WTC11 (cell line): ENCODE data around the gene GNG3. TPM values are rescaled to one million over a fixed set of nuclear protein-coding genes. Genes with fewer than 3 reads are reported as not detected.

ENCODE experiments used
- ATF1 ChIP-seq: sonication (generic); formaldehyde crosslinking; IDR thresholded peaks from 2 replicates; pipeline ENCODE4 v1.8.1; 2023; ENCODE audit warnings: mild to moderate bottlenecking, moderate library complexity, missing genetic modification reagents
- ATF2 ChIP-seq: sonication (generic); formaldehyde crosslinking; IDR thresholded peaks from 2 replicates; pipeline ENCODE4 v1.8.1; 2022; ENCODE audit warnings: low read depth, missing genetic modification reagents, borderline replicate concordance
- E2F5 ChIP-seq: sonication (generic); formaldehyde crosslinking; IDR thresholded peaks from 2 replicates; pipeline ENCODE4 v1.8.1; 2022; ENCODE audit warnings: mild to moderate bottlenecking, moderate library complexity, missing genetic modification reagents
- HMGA2 ChIP-seq: fragments of 250-450 bp; sonication (Bioruptor Pico); IDR thresholded peaks from 2 replicates; pipeline ENCODE4 v1.4.0; 2021; ENCODE audit warnings: mild to moderate bottlenecking, moderate library complexity
- IRF2 ChIP-seq: sonication (generic); formaldehyde crosslinking; IDR thresholded peaks from 2 replicates; pipeline ENCODE4 v1.8.0; 2022; ENCODE audit warnings: low read depth, missing genetic modification reagents, borderline replicate concordance
- JAZF1 ChIP-seq: fragments of 250-450 bp; sonication (Bioruptor Pico); IDR thresholded peaks from 2 replicates; pipeline ENCODE4 v1.9.0; 2021; ENCODE audit warnings: moderate library complexity, mild to moderate bottlenecking, inconsistent platforms
- MLX ChIP-seq: sonication (generic); formaldehyde crosslinking; IDR thresholded peaks from 2 replicates; pipeline ENCODE4 v1.8.1; 2023; ENCODE audit warnings: mild to moderate bottlenecking, missing genetic modification reagents, moderate library complexity
- MXD4 ChIP-seq: fragments of 250-450 bp; sonication (Bioruptor Pico); IDR thresholded peaks from 2 replicates; pipeline ENCODE4 v1.8.0; 2021; ENCODE audit warnings: mild to moderate bottlenecking, moderate library complexity, borderline replicate concordance
- OVOL2 ChIP-seq: fragments of 250-450 bp; sonication (Bioruptor Pico); IDR thresholded peaks from 2 replicates; pipeline ENCODE4 v1.9.0; 2021; ENCODE audit warnings: mild to moderate bottlenecking, borderline replicate concordance
- RELA ChIP-seq: sonication (generic); formaldehyde crosslinking; IDR thresholded peaks from 2 replicates; pipeline ENCODE4 v1.8.1; 2022; ENCODE audit warnings: missing genetic modification reagents, mild to moderate bottlenecking, borderline replicate concordance
- SMAD3 ChIP-seq: sonication (generic); formaldehyde crosslinking; IDR thresholded peaks from 2 replicates; pipeline ENCODE4 v1.8.0; 2022; ENCODE audit warnings: missing genetic modification reagents, mild to moderate bottlenecking, borderline replicate concordance
- TP53 ChIP-seq: sonication (generic); formaldehyde crosslinking; IDR thresholded peaks from 2 replicates; pipeline ENCODE4 v1.8.1; 2023; ENCODE audit warnings: mild to moderate bottlenecking, missing genetic modification reagents
- ZBTB21 ChIP-seq: sonication (generic); formaldehyde crosslinking; IDR thresholded peaks from 2 replicates; pipeline ENCODE4 v1.8.1; 2023; ENCODE audit warnings: mild to moderate bottlenecking, missing genetic modification reagents, borderline replicate concordance
- ZNF219 ChIP-seq: sonication (generic); formaldehyde crosslinking; IDR thresholded peaks from 2 replicates; pipeline ENCODE4 v1.8.0; 2023; ENCODE audit warnings: missing genetic modification reagents, mild to moderate bottlenecking, borderline replicate concordance
- ZNF281 ChIP-seq: sonication (generic); formaldehyde crosslinking; IDR thresholded peaks from 2 replicates; pipeline ENCODE4 v1.8.0; 2023; ENCODE audit warnings: mild to moderate bottlenecking, missing genetic modification reagents
- ZNF396 ChIP-seq: fragments of 250-450 bp; sonication (Bioruptor Pico); IDR thresholded peaks from 2 replicates; pipeline ENCODE4 v1.8.0; 2021; ENCODE audit warnings: mild to moderate bottlenecking, moderate library complexity, borderline replicate concordance
- total RNA-seq: library from RNA; stranded (reverse); gene quantifications from 3 replicates; pipeline ENCODE4 v1.2.3, GENCODE V29; 2021
- TF ChIP-seq, protein P1 (sequence below): sonication (generic); formaldehyde crosslinking; conservative IDR thresholded peaks from 2 replicates; pipeline ENCODE4 v1.8.1; 2022; ENCODE audit warnings: mild to moderate bottlenecking, missing genetic modification reagents
- TF ChIP-seq, protein P2 (sequence below): sonication (generic); formaldehyde crosslinking; IDR thresholded peaks from 2 replicates; pipeline ENCODE4 v1.8.0; 2023; ENCODE audit warnings: missing genetic modification reagents, mild to moderate bottlenecking, borderline replicate concordance
- TF ChIP-seq, protein P3 (sequence below): sonication (generic); formaldehyde crosslinking; IDR thresholded peaks from 2 replicates; pipeline ENCODE4 v1.8.0; 2023; ENCODE audit warnings: missing genetic modification reagents
- TF ChIP-seq, protein P4 (sequence below): sonication (generic); formaldehyde crosslinking; IDR thresholded peaks from 2 replicates; pipeline ENCODE4 v1.8.1; 2023; ENCODE audit warnings: mild to moderate bottlenecking, missing genetic modification reagents, borderline replicate concordance

The GNG3 gene
- total RNA-seq, 1 experiment from 2014 or later: 6.0 TPM

DNA sequence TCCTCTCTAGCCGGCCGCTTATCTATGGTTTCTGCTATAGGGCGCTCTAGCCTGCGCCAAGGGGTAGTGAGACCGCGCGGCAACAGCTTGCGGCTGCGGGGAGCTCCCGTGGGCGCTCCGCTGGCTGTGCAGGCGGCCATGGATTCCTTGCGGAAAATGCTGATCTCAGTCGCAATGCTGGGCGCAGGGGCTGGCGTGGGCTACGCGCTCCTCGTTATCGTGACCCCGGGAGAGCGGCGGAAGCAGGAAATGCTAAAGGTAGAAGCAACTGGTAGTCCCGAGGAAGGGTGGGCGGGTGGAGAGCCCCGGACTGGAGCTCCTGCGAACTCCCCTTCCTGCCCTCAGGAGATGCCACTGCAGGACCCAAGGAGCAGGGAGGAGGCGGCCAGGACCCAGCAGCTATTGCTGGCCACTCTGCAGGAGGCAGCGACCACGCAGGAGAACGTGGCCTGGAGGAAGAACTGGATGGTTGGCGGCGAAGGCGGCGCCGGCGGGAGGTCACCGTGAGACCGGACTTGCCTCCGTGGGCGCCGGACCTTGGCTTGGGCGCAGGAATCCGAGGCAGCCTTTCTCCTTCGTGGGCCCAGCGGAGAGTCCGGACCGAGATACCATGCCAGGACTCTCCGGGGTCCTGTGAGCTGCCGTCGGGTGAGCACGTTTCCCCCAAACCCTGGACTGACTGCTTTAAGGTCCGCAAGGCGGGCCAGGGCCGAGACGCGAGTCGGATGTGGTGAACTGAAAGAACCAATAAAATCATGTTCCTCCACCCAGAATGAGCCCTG is 35.7 kb upstream of the GNG3 start, which contains the start of the genes LBHD1 and UQCC3 (continued):
- TF ChIP-seq ZNF281 (CRISPR knock-in tag) (no peak), HMGA2 (no peak), ATF2 (peak; percentile 15; the same call in 1 of the 2 replicates), ATF1 (CRISPR knock-in tag) (no peak), ZNF396 (CRISPR knock-in tag) (no peak), SMAD3 (CRISPR knock-in tag) (no peak; the same call in 1 of the 2 replicates), MXD4 (CRISPR knock-in tag) (no peak), MLX (CRISPR knock-in tag) (no peak), IRF2 (CRISPR knock-in tag) (no peak), E2F5 (CRISPR knock-in tag) (no peak), TP53 (CRISPR knock-in tag) (no peak), ZBTB21 (CRISPR knock-in tag) (peak; percentile 68; the same call in 1 of the 2 replicates), OVOL2 (CRISPR knock-in tag) (no peak), RELA (peak; percentile 37; the same call in 1 of the 2 replicates), ZNF219 (CRISPR knock-in tag) (no peak), JAZF1 (CRISPR knock-in tag) (no peak)
- TF ChIP-seq, protein P1, sequence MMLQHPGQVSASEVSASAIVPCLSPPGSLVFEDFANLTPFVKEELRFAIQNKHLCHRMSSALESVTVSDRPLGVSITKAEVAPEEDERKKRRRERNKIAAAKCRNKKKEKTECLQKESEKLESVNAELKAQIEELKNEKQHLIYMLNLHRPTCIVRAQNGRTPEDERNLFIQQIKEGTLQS (CRISPR knock-in tag): no peak
- TF ChIP-seq, protein P2, sequence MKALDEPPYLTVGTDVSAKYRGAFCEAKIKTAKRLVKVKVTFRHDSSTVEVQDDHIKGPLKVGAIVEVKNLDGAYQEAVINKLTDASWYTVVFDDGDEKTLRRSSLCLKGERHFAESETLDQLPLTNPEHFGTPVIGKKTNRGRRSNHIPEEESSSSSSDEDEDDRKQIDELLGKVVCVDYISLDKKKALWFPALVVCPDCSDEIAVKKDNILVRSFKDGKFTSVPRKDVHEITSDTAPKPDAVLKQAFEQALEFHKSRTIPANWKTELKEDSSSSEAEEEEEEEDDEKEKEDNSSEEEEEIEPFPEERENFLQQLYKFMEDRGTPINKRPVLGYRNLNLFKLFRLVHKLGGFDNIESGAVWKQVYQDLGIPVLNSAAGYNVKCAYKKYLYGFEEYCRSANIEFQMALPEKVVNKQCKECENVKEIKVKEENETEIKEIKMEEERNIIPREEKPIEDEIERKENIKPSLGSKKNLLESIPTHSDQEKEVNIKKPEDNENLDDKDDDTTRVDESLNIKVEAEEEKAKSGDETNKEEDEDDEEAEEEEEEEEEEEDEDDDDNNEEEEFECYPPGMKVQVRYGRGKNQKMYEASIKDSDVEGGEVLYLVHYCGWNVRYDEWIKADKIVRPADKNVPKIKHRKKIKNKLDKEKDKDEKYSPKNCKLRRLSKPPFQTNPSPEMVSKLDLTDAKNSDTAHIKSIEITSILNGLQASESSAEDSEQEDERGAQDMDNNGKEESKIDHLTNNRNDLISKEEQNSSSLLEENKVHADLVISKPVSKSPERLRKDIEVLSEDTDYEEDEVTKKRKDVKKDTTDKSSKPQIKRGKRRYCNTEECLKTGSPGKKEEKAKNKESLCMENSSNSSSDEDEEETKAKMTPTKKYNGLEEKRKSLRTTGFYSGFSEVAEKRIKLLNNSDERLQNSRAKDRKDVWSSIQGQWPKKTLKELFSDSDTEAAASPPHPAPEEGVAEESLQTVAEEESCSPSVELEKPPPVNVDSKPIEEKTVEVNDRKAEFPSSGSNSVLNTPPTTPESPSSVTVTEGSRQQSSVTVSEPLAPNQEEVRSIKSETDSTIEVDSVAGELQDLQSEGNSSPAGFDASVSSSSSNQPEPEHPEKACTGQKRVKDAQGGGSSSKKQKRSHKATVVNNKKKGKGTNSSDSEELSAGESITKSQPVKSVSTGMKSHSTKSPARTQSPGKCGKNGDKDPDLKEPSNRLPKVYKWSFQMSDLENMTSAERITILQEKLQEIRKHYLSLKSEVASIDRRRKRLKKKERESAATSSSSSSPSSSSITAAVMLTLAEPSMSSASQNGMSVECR: 0 out of 2 replicates have a peak, but pooled peaks have one; percentile 22
- TF ChIP-seq, protein P3, sequence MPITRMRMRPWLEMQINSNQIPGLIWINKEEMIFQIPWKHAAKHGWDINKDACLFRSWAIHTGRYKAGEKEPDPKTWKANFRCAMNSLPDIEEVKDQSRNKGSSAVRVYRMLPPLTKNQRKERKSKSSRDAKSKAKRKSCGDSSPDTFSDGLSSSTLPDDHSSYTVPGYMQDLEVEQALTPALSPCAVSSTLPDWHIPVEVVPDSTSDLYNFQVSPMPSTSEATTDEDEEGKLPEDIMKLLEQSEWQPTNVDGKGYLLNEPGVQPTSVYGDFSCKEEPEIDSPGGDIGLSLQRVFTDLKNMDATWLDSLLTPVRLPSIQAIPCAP (CRISPR knock-in tag): peak; percentile 61
- TF ChIP-seq, protein P4, sequence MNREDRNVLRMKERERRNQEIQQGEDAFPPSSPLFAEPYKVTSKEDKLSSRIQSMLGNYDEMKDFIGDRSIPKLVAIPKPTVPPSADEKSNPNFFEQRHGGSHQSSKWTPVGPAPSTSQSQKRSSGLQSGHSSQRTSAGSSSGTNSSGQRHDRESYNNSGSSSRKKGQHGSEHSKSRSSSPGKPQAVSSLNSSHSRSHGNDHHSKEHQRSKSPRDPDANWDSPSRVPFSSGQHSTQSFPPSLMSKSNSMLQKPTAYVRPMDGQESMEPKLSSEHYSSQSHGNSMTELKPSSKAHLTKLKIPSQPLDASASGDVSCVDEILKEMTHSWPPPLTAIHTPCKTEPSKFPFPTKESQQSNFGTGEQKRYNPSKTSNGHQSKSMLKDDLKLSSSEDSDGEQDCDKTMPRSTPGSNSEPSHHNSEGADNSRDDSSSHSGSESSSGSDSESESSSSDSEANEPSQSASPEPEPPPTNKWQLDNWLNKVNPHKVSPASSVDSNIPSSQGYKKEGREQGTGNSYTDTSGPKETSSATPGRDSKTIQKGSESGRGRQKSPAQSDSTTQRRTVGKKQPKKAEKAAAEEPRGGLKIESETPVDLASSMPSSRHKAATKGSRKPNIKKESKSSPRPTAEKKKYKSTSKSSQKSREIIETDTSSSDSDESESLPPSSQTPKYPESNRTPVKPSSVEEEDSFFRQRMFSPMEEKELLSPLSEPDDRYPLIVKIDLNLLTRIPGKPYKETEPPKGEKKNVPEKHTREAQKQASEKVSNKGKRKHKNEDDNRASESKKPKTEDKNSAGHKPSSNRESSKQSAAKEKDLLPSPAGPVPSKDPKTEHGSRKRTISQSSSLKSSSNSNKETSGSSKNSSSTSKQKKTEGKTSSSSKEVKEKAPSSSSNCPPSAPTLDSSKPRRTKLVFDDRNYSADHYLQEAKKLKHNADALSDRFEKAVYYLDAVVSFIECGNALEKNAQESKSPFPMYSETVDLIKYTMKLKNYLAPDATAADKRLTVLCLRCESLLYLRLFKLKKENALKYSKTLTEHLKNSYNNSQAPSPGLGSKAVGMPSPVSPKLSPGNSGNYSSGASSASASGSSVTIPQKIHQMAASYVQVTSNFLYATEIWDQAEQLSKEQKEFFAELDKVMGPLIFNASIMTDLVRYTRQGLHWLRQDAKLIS (CRISPR knock-in tag): no peak
